Parathyroid adenoma (tissue), 2 donors: ENCODE results near the gene KYNU.
"Not testable (repeated sequence)": the region's sequence is repeated elsewhere in the genome, so short reads cannot be mapped to it uniquely, and the experiment has no call there.

Source experiments
- H2AFZ ChIP-seq: fragments of 300-600 bp; sonication (generic); one replicate; pipeline ENCODE4 v1.7.0; 2017; ENCODE audit warnings: antibody characterized with exemption, mild to moderate bottlenecking
- H3K27ac ChIP-seq: fragments of 300-600 bp; sonication (generic); one replicate; pipeline ENCODE4 v1.7.0; 2017
- H3K27me3 ChIP-seq: fragments of 300-600 bp; sonication (generic); one replicate; pipeline ENCODE4 v1.7.0; 2017; ENCODE audit warnings: low read length; ENCODE audit not compliant: control insufficient read depth, insufficient read depth
- H3K36me3 ChIP-seq: fragments of 300-600 bp; sonication (generic); one replicate; pipeline ENCODE4 v1.7.0; 2017; ENCODE audit warnings: low read length; ENCODE audit not compliant: control insufficient read depth, insufficient read depth
- H3K4me1 ChIP-seq: fragments of 300-600 bp; sonication (generic); one replicate; pipeline ENCODE4 v1.7.0; 2017; ENCODE audit warnings: control low read depth
- H3K4me2 ChIP-seq: fragments of 300-600 bp; sonication (generic); one replicate; pipeline ENCODE4 v1.7.0; 2017; ENCODE audit warnings: low read length
- H3K4me3 ChIP-seq: fragments of 300-600 bp; sonication (generic); one replicate; pipeline ENCODE4 v1.7.0; 2017; ENCODE audit warnings: low read depth, low read length
- H3K79me2 ChIP-seq: fragments of 300-600 bp; sonication (generic); one replicate; pipeline ENCODE4 v1.7.0; 2017; ENCODE audit warnings: control low read depth
- H3K9ac ChIP-seq: fragments of 300-600 bp; sonication (generic); one replicate; pipeline ENCODE4 v1.7.0; 2017; ENCODE audit warnings: mild to moderate bottlenecking
- H3K9me3 ChIP-seq: fragments of 300-600 bp; sonication (generic); one replicate; pipeline ENCODE4 v1.7.0; 2017; ENCODE audit warnings: low read length; ENCODE audit not compliant: control insufficient read depth
- TF ChIP-seq, protein P1 (sequence below): fragments of 300-600 bp; sonication (generic); IDR thresholded peaks from one replicate; pipeline ENCODE4 v1.7.0; 2017; ENCODE audit warnings: antibody characterized with exemption, mild to moderate bottlenecking
- donor health status: primary hyperparathyroidism.

KYNU gene

DNA sequence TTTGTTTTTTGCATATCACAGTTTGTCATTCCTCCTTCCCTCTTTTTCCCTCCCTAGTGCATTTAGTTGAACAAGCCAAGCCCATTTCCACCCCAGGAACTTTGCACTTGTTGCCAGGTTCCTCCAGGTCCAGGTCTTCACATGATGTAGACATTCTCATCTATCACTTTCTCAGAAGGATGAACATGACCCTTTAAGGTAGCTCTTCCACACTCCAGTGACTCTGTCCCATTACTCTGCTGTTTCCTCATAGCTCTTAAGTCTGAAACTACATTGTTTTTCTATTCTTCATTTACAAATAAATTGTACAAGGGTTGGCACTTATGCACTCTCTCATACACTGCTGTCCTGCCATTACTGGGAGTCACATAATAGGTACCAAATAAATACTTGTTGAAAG, 6.1 kb downstream of the KYNU start:
- Histone ChIP-seq H3K4me2 (no peak overlapping the region), H3K9me3 (no peaks in the 10 kb centered on the region), H3K27ac (no peak overlapping the region), H3K4me3 (no peak overlapping the region), H3K4me1 (no peaks in the 10 kb centered on the region), H3K36me3 (no peaks in the 10 kb centered on the region), H3K79me2 (no peaks in the 10 kb centered on the region), H3K9ac (no peak overlapping the region), H2AFZ (no peak overlapping the region), H3K27me3 (no peaks in the 10 kb centered on the region)
- TF ChIP-seq, protein P1, sequence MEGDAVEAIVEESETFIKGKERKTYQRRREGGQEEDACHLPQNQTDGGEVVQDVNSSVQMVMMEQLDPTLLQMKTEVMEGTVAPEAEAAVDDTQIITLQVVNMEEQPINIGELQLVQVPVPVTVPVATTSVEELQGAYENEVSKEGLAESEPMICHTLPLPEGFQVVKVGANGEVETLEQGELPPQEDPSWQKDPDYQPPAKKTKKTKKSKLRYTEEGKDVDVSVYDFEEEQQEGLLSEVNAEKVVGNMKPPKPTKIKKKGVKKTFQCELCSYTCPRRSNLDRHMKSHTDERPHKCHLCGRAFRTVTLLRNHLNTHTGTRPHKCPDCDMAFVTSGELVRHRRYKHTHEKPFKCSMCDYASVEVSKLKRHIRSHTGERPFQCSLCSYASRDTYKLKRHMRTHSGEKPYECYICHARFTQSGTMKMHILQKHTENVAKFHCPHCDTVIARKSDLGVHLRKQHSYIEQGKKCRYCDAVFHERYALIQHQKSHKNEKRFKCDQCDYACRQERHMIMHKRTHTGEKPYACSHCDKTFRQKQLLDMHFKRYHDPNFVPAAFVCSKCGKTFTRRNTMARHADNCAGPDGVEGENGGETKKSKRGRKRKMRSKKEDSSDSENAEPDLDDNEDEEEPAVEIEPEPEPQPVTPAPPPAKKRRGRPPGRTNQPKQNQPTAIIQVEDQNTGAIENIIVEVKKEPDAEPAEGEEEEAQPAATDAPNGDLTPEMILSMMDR, result no peak

DNA sequence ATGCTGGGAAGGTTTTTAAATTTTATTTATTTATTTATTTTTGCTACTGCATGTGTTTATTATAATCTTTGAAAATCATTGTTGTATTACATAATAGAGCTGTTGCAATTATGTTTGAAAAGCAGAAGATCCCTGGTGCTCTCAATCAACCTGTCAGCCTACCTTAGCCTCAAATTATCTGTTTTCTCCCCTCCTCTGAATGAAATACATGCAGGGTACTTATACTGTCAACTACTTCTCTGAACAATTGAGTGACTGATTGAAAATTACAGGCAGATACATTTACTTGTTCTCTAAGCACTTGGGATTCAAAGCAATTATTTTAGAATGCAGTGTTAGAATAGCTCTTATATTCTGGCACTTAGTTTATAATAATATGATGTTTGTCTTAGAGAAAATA, 8.1 kb downstream of the KYNU start:
- Histone ChIP-seq H3K4me3 (no peak overlapping the region), H2AFZ (no peak overlapping the region), H3K27ac (no peak overlapping the region), H3K9me3 (no peaks in the 10 kb centered on the region), H3K4me2 (no peak overlapping the region), H3K27me3 (no peaks in the 10 kb centered on the region), H3K9ac (no peak overlapping the region), H3K36me3 (no peaks in the 10 kb centered on the region), H3K4me1 (no peaks in the 10 kb centered on the region), H3K79me2 (no peaks in the 10 kb centered on the region)
- TF ChIP-seq, protein P1, result no peak

DNA sequence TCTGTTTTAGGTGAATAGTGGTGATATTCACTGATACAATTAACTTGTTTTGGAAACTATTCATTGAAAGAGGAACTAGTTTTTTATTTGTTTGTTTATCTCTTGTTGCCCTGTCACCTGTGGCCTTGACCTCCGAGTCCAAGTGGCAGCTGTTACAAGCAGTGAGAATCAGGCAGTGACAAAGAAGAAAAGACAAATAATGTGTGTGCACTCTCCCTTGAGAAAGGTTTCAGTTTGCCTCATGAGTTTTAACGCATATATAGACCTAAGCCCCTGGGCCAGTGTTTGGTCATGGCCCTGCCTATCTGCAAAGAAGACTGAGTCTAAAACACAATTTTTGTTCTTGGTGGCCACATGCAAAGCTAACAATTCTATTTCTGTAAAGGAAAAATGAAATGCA, 15.3 kb downstream of the KYNU start:
- Histone ChIP-seq H3K36me3 (no peaks in the 10 kb centered on the region), H2AFZ (no peak overlapping the region), H3K79me2 (no peaks in the 10 kb centered on the region), H3K4me3 (no peak overlapping the region), H3K9ac (no peak overlapping the region), H3K27ac (no peak overlapping the region), H3K27me3 (no peaks in the 10 kb centered on the region), H3K4me1 (no peaks in the 10 kb centered on the region), H3K9me3 (no peaks in the 10 kb centered on the region), H3K4me2 (no peak overlapping the region)
- TF ChIP-seq, protein P1, result no peak

DNA sequence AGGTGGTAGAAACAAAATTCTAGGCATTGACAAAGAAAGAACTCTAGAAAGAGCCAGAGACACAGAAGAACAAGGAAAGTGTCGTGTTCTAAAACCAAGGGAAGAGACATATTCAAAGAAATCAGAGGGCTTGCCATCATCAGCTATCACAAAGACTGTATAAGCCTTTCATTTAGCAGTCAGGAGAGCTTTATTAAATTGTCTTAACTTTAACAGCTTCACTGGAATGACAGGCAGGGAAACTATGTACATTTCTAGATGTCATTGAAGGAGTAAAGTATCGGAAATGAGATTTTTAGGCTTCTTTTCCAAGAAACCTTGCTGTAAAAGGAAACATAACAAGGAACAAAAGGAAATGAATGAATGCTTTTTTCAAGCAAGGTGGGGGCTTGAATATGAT, 15.8 kb downstream of the KYNU start:
- Histone ChIP-seq H3K9ac (no peak overlapping the region), H3K27me3 (no peaks in the 10 kb centered on the region), H3K27ac (no peak overlapping the region), H3K4me1 (no peaks in the 10 kb centered on the region), H3K36me3 (no peaks in the 10 kb centered on the region), H3K4me3 (no peak overlapping the region), H2AFZ (no peak overlapping the region), H3K9me3 (no peaks in the 10 kb centered on the region), H3K4me2 (no peak overlapping the region), H3K79me2 (no peaks in the 10 kb centered on the region)
- TF ChIP-seq, protein P1, result no peak

DNA sequence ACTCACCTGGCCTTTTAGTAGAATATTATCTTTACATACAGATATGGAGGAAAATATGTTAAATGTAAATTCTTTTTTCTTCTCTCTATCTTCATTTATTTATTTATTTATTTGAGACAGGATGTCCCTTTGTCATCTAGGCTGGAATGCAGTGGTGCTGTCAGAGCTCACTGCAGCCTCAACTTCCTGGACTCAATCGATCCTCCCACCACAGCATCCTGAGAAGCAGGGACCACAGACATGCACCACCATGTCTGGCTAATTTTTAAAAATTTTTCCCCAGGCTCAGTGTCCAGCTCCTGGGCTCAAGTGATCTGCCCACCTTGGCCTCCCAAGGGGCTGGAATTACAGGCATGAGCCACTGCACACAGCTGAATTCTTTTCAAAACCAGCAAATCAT, 20.3 kb downstream of the KYNU start:
- no peaks in the 10 kb centered on the region for H3K27me3 ChIP-seq
- H3K9me3 ChIP-seq, result no peaks in the 10 kb centered on the region
- H3K9ac ChIP-seq, result no peak overlapping the region
- no peaks in the 10 kb centered on the region for H3K36me3 ChIP-seq
- H2AFZ ChIP-seq, result no peak overlapping the region
- H3K27ac ChIP-seq, result no peak overlapping the region
- no peak overlapping the region for H3K4me2 ChIP-seq
- H3K4me3 ChIP-seq, result no peak overlapping the region
- no peaks in the 10 kb centered on the region for H3K79me2 ChIP-seq
- TF ChIP-seq, protein P1, result no peak
- no peaks in the 10 kb centered on the region for H3K4me1 ChIP-seq

DNA sequence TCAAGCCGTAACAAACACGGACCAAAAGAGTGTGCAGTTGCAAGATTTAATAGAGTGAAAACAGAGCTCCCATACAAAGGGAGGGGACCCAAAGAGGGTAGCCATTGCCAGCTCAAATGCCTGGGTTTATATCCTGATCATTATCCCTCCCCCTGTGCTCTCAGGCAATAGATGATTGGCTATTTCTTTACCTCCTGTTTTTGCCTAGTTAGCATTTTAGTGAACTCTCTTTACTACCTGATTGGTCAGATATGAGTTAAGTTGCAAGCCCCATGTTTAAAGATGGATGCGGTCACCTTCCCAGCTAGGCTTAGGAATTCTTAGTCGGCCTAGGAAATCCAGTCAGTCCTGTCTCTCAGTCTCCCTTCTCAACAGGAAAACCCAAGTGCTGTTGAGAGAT, 22.9 kb downstream of the KYNU start:
- not testable (repeated sequence) for H3K4me3 ChIP-seq, H3K9me3 ChIP-seq, H3K9ac ChIP-seq, H3K27ac ChIP-seq, H3K36me3 ChIP-seq, H3K79me2 ChIP-seq, H3K4me2 ChIP-seq, H2AFZ ChIP-seq, H3K4me1 ChIP-seq, H3K27me3 ChIP-seq
